HFFc6 (cell line): Measurements from ENCODE around the gene CD274. TPM values are rescaled to one million over a fixed set of nuclear protein-coding genes. Genes with fewer than 3 reads are reported as not detected.

Experiments
- DNase-seq: peaks from one replicate; pipeline ENCODE4 v3.0.0-alpha.2; 2018
- H3K27ac Mint-ChIP-seq: 2 replicates; pipeline ENCODE4 v1.8.0; 2020; ENCODE audit warnings: mild to moderate bottlenecking, mixed read lengths
- H3K27me3 Mint-ChIP-seq: 2 replicates; pipeline ENCODE4 v1.8.0; 2021; ENCODE audit warnings: mild to moderate bottlenecking, moderate library complexity, mixed read lengths; ENCODE audit not compliant: insufficient read depth
- H3K36me3 Mint-ChIP-seq: 2 replicates; pipeline ENCODE4 v1.8.0; 2021; ENCODE audit warnings: low read depth, mixed read lengths
- H3K4me1 Mint-ChIP-seq: 2 replicates; pipeline ENCODE4 v1.8.0; 2020; ENCODE audit warnings: low read depth, mixed read lengths
- H3K4me3 Mint-ChIP-seq: 2 replicates; pipeline ENCODE4 v1.8.0; 2020; ENCODE audit warnings: mild to moderate bottlenecking, moderate library complexity, mixed read lengths
- H3K9me3 Mint-ChIP-seq: 2 replicates; pipeline ENCODE4 v1.8.0; 2020; ENCODE audit warnings: mild to moderate bottlenecking, mixed read lengths
- total RNA-seq, 6 experiments: library from RNA; stranded (reverse); fragmentation: NEBNext Ultra II Directional; extraction: Animal tissue kit (Norgen Biotek cat#: 25700); gene quantifications; 2 replicates in 1 of 6; 3 replicates in 5 of 6; pipeline ENCODE4 v1.2.3, GENCODE V29; 2021
- TF ChIP-seq, protein P1 (sequence below): fragments of 200-600 bp; sonication (generic); IDR thresholded peaks from 2 replicates; pipeline ENCODE4 v1.5.0; 2021; ENCODE audit warnings: antibody characterized with exemption, mild to moderate bottlenecking

CD274 gene
- total RNA-seq, 6 experiments from 2014 or later: 10.3 to 15.9 (median 13.0) TPM

DNA sequence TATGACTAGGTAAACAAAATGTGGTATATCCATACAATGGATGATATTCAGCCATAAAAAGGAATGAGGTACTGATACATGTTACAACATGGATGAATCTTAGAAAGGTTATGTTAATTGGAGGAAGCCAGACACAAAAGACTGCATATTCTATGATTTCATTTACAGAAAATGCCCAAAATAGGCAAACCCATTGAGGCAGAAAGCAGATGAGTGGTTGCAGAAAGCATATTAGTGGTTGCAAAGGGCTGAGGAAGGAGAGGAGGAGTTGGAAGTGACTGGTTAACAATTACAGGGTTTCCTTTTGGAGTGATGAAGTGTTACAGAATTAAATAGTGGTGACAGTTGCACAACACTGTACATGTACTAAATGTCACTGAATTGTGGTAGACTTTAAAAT is 30.4 kb upstream of the CD274 start:
- no peak for DNase-seq
- Mint-ChIP-seq H3K27me3 (no peaks in the 10 kb centered on the region; the same call in 1 of the 2 replicates), H3K36me3 (no peaks in the 10 kb centered on the region; the same call in 1 of the 2 replicates), H3K4me3 (no peak overlapping the region), H3K4me1 (no peaks in the 10 kb centered on the region), H3K9me3 (no peaks in the 10 kb centered on the region), H3K27ac (no peak overlapping the region)
- TF ChIP-seq, protein P1, sequence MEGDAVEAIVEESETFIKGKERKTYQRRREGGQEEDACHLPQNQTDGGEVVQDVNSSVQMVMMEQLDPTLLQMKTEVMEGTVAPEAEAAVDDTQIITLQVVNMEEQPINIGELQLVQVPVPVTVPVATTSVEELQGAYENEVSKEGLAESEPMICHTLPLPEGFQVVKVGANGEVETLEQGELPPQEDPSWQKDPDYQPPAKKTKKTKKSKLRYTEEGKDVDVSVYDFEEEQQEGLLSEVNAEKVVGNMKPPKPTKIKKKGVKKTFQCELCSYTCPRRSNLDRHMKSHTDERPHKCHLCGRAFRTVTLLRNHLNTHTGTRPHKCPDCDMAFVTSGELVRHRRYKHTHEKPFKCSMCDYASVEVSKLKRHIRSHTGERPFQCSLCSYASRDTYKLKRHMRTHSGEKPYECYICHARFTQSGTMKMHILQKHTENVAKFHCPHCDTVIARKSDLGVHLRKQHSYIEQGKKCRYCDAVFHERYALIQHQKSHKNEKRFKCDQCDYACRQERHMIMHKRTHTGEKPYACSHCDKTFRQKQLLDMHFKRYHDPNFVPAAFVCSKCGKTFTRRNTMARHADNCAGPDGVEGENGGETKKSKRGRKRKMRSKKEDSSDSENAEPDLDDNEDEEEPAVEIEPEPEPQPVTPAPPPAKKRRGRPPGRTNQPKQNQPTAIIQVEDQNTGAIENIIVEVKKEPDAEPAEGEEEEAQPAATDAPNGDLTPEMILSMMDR: no peak

DNA sequence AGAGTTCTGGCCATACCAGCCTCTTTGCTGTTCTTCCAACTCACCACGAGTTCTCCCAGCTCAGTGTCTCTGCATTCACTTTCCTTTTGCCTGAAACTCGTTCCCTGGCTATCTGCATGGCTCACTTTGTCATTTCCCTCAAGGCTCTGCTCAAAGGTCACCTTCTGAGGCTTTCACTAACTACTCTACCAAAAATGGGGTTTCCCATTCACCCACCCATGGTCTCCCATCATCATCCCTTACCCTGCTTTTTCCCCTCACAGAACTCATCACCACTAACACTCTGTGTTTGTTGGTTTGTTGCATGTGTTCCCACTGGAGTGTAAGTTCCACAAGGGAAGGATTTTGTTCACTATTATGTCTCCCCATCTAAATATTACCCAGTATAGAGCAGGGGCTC is 29.2 kb upstream of the CD274 start:
- Mint-ChIP-seq H3K36me3 (no peaks in the 10 kb centered on the region; the same call in 1 of the 2 replicates), H3K4me1 (no peaks in the 10 kb centered on the region), H3K27ac (no peak overlapping the region), H3K4me3 (no peak overlapping the region), H3K9me3 (no peaks in the 10 kb centered on the region), H3K27me3 (no peaks in the 10 kb centered on the region; the same call in 1 of the 2 replicates)
- no peak for DNase-seq
- TF ChIP-seq, protein P1: no peak

DNA sequence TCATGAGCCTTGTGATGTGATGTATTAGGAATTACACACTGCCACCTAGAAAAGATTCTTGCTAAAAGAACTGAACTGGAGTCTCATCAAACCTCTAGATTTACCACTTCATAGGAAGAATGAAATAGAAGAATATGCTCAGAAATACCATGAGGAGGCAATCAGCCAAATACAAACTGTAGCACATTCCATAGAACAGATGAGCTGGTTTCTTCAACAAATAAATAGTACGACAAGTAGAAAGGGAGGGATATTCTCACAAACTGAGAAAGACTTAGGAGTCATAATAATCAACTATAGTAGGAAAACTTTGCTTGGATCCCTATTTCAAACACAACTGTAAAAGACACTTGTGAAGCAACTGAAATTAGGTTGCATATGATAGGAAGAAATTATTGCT is 28.1 kb upstream of the CD274 start:
- H3K27me3 Mint-ChIP-seq: no peaks in the 10 kb centered on the region; the same call in 1 of the 2 replicates
- H3K4me3 Mint-ChIP-seq: no peak overlapping the region
- H3K27ac Mint-ChIP-seq: no peak overlapping the region
- H3K4me1 Mint-ChIP-seq: peaks cover 9% of the 10 kb centered on the region
- TF ChIP-seq, protein P1: no peak
- no peaks in the 10 kb centered on the region for H3K9me3 Mint-ChIP-seq
- H3K36me3 Mint-ChIP-seq: no peaks in the 10 kb centered on the region; the same call in 1 of the 2 replicates
- DNase-seq: no peak

DNA sequence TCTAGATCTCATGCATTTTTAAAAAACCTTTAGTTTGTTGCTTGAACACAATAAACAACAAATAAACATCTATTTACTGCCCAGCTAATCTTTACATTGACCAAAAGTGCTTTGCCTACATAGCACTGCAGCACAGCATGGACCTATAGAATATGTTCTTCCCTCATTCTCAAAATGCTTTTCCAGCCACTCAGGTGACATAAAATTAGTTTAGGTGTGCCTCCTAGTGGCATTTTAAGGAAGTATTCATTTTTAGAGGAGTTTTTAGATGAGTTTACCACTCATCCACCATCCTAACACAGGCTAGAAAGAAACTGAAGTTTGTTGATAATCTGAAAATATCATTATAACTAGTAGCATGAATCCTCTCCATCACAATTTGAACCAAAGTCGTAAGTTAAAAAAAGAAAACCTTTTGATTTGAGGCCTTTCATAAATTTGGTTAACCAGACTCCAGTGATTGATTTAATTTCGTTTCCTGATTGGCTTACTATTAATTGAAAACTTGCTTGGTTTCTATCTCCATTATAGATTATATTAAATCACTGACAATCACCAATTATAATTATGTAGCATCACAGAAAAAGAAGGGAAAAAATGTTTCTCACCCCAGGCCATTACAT is 25.2 kb upstream of the CD274 start:
- Mint-ChIP-seq H3K27me3 (no peaks in the 10 kb centered on the region; the same call in 1 of the 2 replicates), H3K36me3 (0 out of 2 replicates have a peak, but pooled peaks cover 8% of the 10 kb centered on the region), H3K4me3 (no peak overlapping the region), H3K27ac (no peak overlapping the region), H3K4me1 (peaks cover 18% of the 10 kb centered on the region), H3K9me3 (no peaks in the 10 kb centered on the region)
- DNase-seq: no peak
- TF ChIP-seq, protein P1: peak; percentile 80

DNA sequence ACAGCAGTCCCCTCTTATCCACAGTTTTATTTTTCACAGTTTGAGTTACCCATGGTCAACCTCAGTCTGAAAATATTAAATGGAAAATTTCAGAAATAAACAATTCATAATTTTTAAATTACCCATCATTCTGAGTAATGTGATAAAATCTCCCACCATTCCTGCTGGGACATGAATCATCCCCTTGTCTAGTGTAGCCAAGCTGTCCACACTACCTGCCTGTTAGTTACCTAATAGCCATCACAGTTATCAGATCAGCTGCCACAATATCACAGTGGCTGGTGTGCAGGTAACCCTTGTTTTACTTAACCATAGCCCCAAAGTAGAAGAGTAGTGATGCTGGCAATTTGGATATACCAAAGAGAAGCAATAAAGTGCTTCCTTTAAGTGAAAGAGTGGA is 23.3 kb upstream of the CD274 start:
- no peak for DNase-seq
- peaks cover 18% of the 10 kb centered on the region for H3K4me1 Mint-ChIP-seq
- no peak overlapping the region for H3K4me3 Mint-ChIP-seq
- no peaks in the 10 kb centered on the region for H3K9me3 Mint-ChIP-seq
- H3K27ac Mint-ChIP-seq: no peak overlapping the region
- TF ChIP-seq, protein P1: no peak
- H3K36me3 Mint-ChIP-seq: 0 out of 2 replicates have a peak, but pooled peaks cover 14% of the 10 kb centered on the region
- H3K27me3 Mint-ChIP-seq: no peaks in the 10 kb centered on the region; the same call in 1 of the 2 replicates
